Liver (tissue), 9 donors: ENCODE measurements around the gene PLPP4. TPM values are rescaled to one million over a fixed set of nuclear protein-coding genes. Genes with fewer than 3 reads are reported as not detected.

Source experiments
- DNase-seq: peaks from one replicate; pipeline ENCODE4 v3.0.0-alpha.2; 2017; ENCODE audit warnings: low spot score
- H3K27ac ChIP-seq, 2 donors: one replicate each; pipeline ENCODE4 v1.7.0; 2013; ENCODE audit warnings: inconsistent platforms in 2 of 2, low read length in 2 of 2, control low read depth in 1 of 2, low read depth in 1 of 2, mild to moderate bottlenecking in 1 of 2
- H3K27me3 ChIP-seq, 4 donors: one replicate each; pipeline versions ENCODE4 v1.6.1 to v1.7.0; 2013; ENCODE audit warnings: low read length in 3 of 4, inconsistent platforms in 1 of 4, mild to moderate bottlenecking in 1 of 4, moderate library complexity in 1 of 4; ENCODE audit not compliant: control insufficient read depth in 4 of 4, insufficient read depth in 4 of 4
- H3K36me3 ChIP-seq, 4 donors: one replicate each; pipeline versions ENCODE4 v1.6.1 to v1.7.0; 2013; ENCODE audit warnings: low read length in 3 of 4, mild to moderate bottlenecking in 3 of 4, low read depth in 1 of 4, moderate library complexity in 1 of 4; ENCODE audit not compliant: control insufficient read depth in 4 of 4, insufficient read depth in 3 of 4
- H3K4me1 ChIP-seq, 4 donors: one replicate each; pipeline versions ENCODE4 v1.6.1 to v1.7.0; 2013; ENCODE audit warnings: low read length in 3 of 4, mild to moderate bottlenecking in 3 of 4, moderate library complexity in 1 of 4; ENCODE audit not compliant: control insufficient read depth in 4 of 4, insufficient read depth in 4 of 4
- H3K4me3 ChIP-seq, 3 donors: one replicate each; pipeline versions ENCODE4 v1.6.1 to v1.7.0; 2013; ENCODE audit warnings: low read length in 3 of 3, control low read depth in 1 of 3, low read depth in 1 of 3, mild to moderate bottlenecking in 1 of 3
- H3K9ac ChIP-seq, 2 donors: one replicate each; pipeline ENCODE4 v1.7.0; 2013; ENCODE audit warnings: low read length in 2 of 2, mild to moderate bottlenecking in 2 of 2, moderate library complexity in 2 of 2, control low read depth in 1 of 2, low read depth in 1 of 2
- H3K9me3 ChIP-seq, 4 donors: one replicate each; pipeline versions ENCODE4 v1.6.1 to v1.7.0; 2013; ENCODE audit warnings: low read length in 3 of 4; ENCODE audit not compliant: control insufficient read depth in 4 of 4
- EGR1 ChIP-seq, 2 donors: IDR thresholded peaks; 2 replicates each; pipeline ENCODE4 v1.6.1; 2016 to 2018; ENCODE audit warnings: antibody characterized with exemption in 2 of 2, low read depth in 2 of 2
- FOXA1 ChIP-seq: IDR thresholded peaks from 2 replicates; pipeline ENCODE4 v1.6.1; 2016; ENCODE audit warnings: antibody characterized with exemption
- FOXA2 ChIP-seq: IDR thresholded peaks from 2 replicates; pipeline ENCODE4 v1.6.1; 2016; ENCODE audit warnings: antibody characterized with exemption
- GABPA ChIP-seq, 2 donors: IDR thresholded peaks in 1 of 2; conservative IDR thresholded peaks in 1 of 2; 2 replicates each; pipeline ENCODE4 v1.6.1; 2016; ENCODE audit warnings: antibody characterized with exemption in 2 of 2, mild to moderate bottlenecking in 1 of 2, moderate library complexity in 1 of 2
- HNF4A ChIP-seq, 2 donors: conservative IDR thresholded peaks; 2 replicates each; pipeline ENCODE4 v1.6.1; 2016; ENCODE audit warnings: antibody characterized with exemption in 2 of 2, mild to moderate bottlenecking in 2 of 2
- HNF4G ChIP-seq: IDR thresholded peaks from 2 replicates; pipeline ENCODE4 v1.6.1; 2016; ENCODE audit warnings: antibody characterized with exemption
- JUND ChIP-seq, 2 donors: IDR thresholded peaks; 2 replicates each; pipeline ENCODE4 v1.6.1; 2016; ENCODE audit warnings: antibody characterized with exemption in 2 of 2
- NR2F2 ChIP-seq: IDR thresholded peaks from 2 replicates; pipeline ENCODE4 v1.6.1; 2016; ENCODE audit warnings: antibody characterized with exemption
- RAD21 ChIP-seq, 2 donors: IDR thresholded peaks; 2 replicates each; pipeline ENCODE4 v1.6.1; 2016; ENCODE audit warnings: antibody characterized with exemption in 2 of 2, mild to moderate bottlenecking in 2 of 2
- RXRA ChIP-seq, 2 donors: IDR thresholded peaks; 2 replicates each; pipeline ENCODE4 v1.6.1; 2017 to 2018; ENCODE audit warnings: antibody characterized with exemption in 2 of 2, mild to moderate bottlenecking in 1 of 2
- SP1 ChIP-seq: IDR thresholded peaks from 2 replicates; pipeline ENCODE4 v1.6.1; 2018; ENCODE audit warnings: antibody characterized with exemption, mild to moderate bottlenecking
- TAF1 ChIP-seq: conservative IDR thresholded peaks from 2 replicates; pipeline ENCODE4 v1.6.1; 2016; ENCODE audit warnings: antibody characterized with exemption, mild to moderate bottlenecking
- YY1 ChIP-seq: IDR thresholded peaks from 2 replicates; pipeline ENCODE4 v1.6.1; 2016; ENCODE audit warnings: antibody characterized with exemption, mild to moderate bottlenecking
- WGBS: extraction: QIAGEN DNeasy Blood & Tissue Kit; methylation state at CpG from one replicate; pipeline ENCODE4 v1.1.7; 2013; 5-methylcytosine and 5-hydroxymethylcytosine counted together
- polyA plus RNA-seq, 2 donors: library from polyadenylated mRNA; stranded (reverse) in 1 of 2; unstranded in 1 of 2; fragments of 200-250 nt in 1 of 2; fragments of >200 nt in 1 of 2; fragmentation: Nextera tagmentation in 1 of 2; extraction: Ambion mirVana in 1 of 2; gene quantifications; one replicate each; pipeline versions ENCODE4 v1.2.1 to v1.2.3, GENCODE V29; 2013 to 2015
- total RNA-seq, 2 donors: library from RNA; depleted of rRNA; stranded (reverse); fragments of >200 nt; gene quantifications; one replicate each; pipeline ENCODE4 v1.2.3, GENCODE V29; 2014
- TF ChIP-seq, protein P1 (sequence below): IDR thresholded peaks from 2 replicates; pipeline ENCODE4 v1.6.1; 2016; ENCODE audit warnings: antibody characterized with exemption, mild to moderate bottlenecking
- TF ChIP-seq, protein P2 (sequence below): IDR thresholded peaks from 2 replicates; pipeline ENCODE4 v1.6.1; 2016; ENCODE audit warnings: antibody characterized with exemption
- TF ChIP-seq, protein P3 (sequence below): fragments of 150-350 bp; IDR thresholded peaks from 2 replicates; pipeline ENCODE4 v1.5.1; 2017; ENCODE audit warnings: improper control_type of control experiment, low read depth, low read length; ENCODE audit not compliant: missing input control
- TF ChIP-seq, protein P4 (sequence below): IDR thresholded peaks from 2 replicates; pipeline ENCODE4 v1.6.1; 2016; ENCODE audit warnings: antibody characterized with exemption
- TF ChIP-seq, protein P5 (sequence below): IDR thresholded peaks from 2 replicates; pipeline ENCODE4 v1.6.1; 2016; ENCODE audit warnings: antibody characterized with exemption
- donor health status: healthy.
- donor health status: healthy.
- donor health status: healthy.
- donor health status: healthy.
- donor health status: healthy.

PLPP4 gene
- total and polyA plus RNA-seq, 4 donors = 0.14 to 2.8 (median 0.93) TPM

DNA sequence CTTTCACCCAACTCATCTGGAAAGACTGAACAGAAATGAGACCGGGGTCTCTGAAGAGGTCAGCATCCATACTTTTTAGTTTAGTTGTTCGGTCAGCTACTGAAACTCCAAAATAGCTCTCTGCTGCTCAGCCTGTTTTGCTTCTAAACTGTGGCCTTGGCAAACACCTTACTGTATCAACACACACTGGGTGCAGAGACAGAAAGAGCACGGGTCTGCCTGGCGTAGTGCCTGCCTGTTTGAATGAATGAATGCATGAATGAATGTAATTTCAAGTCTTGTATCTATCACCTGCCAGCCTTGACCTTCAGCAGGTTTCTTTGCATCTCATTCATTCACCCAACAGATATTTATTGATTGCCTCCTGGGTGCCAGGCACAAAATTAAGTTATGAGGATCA is 98.4 kb downstream of the PLPP4 start:
- TF ChIP-seq HNF4A (conservative IDR thresholded peaks at IDR 0.05) = no peak
- TF ChIP-seq, protein P1, sequence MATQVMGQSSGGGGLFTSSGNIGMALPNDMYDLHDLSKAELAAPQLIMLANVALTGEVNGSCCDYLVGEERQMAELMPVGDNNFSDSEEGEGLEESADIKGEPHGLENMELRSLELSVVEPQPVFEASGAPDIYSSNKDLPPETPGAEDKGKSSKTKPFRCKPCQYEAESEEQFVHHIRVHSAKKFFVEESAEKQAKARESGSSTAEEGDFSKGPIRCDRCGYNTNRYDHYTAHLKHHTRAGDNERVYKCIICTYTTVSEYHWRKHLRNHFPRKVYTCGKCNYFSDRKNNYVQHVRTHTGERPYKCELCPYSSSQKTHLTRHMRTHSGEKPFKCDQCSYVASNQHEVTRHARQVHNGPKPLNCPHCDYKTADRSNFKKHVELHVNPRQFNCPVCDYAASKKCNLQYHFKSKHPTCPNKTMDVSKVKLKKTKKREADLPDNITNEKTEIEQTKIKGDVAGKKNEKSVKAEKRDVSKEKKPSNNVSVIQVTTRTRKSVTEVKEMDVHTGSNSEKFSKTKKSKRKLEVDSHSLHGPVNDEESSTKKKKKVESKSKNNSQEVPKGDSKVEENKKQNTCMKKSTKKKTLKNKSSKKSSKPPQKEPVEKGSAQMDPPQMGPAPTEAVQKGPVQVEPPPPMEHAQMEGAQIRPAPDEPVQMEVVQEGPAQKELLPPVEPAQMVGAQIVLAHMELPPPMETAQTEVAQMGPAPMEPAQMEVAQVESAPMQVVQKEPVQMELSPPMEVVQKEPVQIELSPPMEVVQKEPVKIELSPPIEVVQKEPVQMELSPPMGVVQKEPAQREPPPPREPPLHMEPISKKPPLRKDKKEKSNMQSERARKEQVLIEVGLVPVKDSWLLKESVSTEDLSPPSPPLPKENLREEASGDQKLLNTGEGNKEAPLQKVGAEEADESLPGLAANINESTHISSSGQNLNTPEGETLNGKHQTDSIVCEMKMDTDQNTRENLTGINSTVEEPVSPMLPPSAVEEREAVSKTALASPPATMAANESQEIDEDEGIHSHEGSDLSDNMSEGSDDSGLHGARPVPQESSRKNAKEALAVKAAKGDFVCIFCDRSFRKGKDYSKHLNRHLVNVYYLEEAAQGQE = no peak
- TF ChIP-seq TAF1 = no peak
- no peak for TF ChIP-seq YY1
- TF ChIP-seq, protein P2, sequence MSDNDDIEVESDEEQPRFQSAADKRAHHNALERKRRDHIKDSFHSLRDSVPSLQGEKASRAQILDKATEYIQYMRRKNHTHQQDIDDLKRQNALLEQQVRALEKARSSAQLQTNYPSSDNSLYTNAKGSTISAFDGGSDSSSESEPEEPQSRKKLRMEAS = no peak
- TF ChIP-seq SP1 = no peak
- no peak for TF ChIP-seq EGR1 (IDR thresholded peaks at IDR 0.05; ENCODE audit: low read depth in 2 of 2)
- no peak for TF ChIP-seq FOXA2
- TF ChIP-seq FOXA1 = no peak
- no peak for TF ChIP-seq GABPA (IDR thresholded peaks at IDR 0.05 in 1 of 2, conservative IDR thresholded peaks at IDR 0.05 in 1 of 2)
- TF ChIP-seq, protein P3, sequence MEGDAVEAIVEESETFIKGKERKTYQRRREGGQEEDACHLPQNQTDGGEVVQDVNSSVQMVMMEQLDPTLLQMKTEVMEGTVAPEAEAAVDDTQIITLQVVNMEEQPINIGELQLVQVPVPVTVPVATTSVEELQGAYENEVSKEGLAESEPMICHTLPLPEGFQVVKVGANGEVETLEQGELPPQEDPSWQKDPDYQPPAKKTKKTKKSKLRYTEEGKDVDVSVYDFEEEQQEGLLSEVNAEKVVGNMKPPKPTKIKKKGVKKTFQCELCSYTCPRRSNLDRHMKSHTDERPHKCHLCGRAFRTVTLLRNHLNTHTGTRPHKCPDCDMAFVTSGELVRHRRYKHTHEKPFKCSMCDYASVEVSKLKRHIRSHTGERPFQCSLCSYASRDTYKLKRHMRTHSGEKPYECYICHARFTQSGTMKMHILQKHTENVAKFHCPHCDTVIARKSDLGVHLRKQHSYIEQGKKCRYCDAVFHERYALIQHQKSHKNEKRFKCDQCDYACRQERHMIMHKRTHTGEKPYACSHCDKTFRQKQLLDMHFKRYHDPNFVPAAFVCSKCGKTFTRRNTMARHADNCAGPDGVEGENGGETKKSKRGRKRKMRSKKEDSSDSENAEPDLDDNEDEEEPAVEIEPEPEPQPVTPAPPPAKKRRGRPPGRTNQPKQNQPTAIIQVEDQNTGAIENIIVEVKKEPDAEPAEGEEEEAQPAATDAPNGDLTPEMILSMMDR = no peak
- no peak for TF ChIP-seq HNF4G
- TF ChIP-seq RAD21 (IDR thresholded peaks at IDR 0.05) = no peak
- no peak for TF ChIP-seq JUND (IDR thresholded peaks at IDR 0.05)
- TF ChIP-seq, protein P4, sequence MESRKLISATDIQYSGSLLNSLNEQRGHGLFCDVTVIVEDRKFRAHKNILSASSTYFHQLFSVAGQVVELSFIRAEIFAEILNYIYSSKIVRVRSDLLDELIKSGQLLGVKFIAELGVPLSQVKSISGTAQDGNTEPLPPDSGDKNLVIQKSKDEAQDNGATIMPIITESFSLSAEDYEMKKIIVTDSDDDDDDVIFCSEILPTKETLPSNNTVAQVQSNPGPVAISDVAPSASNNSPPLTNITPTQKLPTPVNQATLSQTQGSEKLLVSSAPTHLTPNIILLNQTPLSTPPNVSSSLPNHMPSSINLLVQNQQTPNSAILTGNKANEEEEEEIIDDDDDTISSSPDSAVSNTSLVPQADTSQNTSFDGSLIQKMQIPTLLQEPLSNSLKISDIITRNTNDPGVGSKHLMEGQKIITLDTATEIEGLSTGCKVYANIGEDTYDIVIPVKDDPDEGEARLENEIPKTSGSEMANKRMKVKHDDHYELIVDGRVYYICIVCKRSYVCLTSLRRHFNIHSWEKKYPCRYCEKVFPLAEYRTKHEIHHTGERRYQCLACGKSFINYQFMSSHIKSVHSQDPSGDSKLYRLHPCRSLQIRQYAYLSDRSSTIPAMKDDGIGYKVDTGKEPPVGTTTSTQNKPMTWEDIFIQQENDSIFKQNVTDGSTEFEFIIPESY = no peak
- TF ChIP-seq, protein P5, sequence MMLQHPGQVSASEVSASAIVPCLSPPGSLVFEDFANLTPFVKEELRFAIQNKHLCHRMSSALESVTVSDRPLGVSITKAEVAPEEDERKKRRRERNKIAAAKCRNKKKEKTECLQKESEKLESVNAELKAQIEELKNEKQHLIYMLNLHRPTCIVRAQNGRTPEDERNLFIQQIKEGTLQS = no peak
- no peak for TF ChIP-seq RXRA (IDR thresholded peaks at IDR 0.05)
- no peak for TF ChIP-seq NR2F2
- Histone ChIP-seq H3K27ac (no peak overlapping the region), H3K27me3 (no peaks in the 10 kb centered on the region), H3K9ac (no peak overlapping the region), H3K4me3 (no peak overlapping the region), H3K9me3 (peaks cover 2 to 10% (median 5%) of the 10 kb centered on the region in 4 donors), H3K36me3 (no peaks in the 10 kb centered on the region), H3K4me1 (no peaks in the 10 kb centered on the region)
- 62% methylated on average over 4 of the region's 4 CpGs for WGBS
- no peak for DNase-seq
